HG03575 (cell line): Measurements from ENCODE around the gene ARHGAP26.

Experiments
- ATAC-seq: cut with Tn5 transposase; IDR thresholded peaks from one replicate; pipeline ENCODE4 v1.9.1; 2021; ENCODE audit not compliant: unreplicated experiment, insufficient number of reproducible peaks, low FRiP score; ENCODE audit errors: extremely low read depth

The ARHGAP26 gene

DNA sequence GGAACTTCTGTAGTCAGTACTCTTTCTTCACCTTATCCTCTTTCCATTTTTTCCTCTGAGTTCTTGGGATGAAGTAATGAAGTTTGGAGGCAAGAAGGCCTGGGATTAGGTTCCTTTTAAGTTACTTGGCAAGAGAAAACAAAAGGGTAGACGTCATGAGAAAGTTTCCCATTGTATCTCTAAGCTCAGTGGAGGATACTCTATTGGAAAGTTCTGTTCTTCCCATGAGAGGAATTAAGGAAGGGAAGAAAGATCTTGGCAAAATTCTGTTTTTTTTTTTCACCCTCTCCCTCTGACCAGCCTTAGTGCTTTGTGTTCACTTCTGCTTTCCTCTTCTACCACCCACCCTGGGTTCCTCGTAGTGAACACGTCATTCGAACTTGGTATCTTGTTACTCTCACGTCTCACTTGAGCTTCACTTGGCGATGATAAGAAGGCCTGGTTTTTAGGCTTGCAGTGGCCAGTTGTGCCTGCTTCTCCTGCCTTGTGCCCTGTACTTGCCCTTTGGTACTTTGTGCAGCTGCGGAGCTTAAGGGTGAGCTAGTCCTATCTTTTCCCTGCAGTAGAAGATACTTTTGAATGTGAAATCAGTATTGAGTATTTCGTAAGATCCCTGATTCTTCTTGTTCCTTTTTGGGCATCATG, 67.0 kb downstream of the ARHGAP26 start:
- no peak for ATAC-seq

DNA sequence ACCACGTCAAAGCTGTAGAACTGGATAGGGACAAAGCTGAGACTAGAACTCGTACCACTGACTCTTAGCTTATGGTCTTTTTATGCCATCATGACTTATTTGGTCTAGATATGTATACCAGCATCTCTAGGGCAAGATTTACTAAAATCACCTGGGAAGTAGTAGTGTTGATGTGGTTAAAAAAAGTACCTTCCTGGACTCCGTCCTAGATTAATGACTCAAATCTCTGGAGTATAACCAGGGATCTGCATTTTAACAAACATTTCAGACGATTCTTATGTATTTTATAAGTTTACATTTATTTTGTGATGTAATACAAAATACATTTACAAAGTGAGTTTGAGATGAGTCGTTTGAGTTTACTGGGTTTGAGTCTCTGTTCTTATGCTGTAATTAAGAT, 68.7 kb downstream of the ARHGAP26 start:
- no peak for ATAC-seq

DNA sequence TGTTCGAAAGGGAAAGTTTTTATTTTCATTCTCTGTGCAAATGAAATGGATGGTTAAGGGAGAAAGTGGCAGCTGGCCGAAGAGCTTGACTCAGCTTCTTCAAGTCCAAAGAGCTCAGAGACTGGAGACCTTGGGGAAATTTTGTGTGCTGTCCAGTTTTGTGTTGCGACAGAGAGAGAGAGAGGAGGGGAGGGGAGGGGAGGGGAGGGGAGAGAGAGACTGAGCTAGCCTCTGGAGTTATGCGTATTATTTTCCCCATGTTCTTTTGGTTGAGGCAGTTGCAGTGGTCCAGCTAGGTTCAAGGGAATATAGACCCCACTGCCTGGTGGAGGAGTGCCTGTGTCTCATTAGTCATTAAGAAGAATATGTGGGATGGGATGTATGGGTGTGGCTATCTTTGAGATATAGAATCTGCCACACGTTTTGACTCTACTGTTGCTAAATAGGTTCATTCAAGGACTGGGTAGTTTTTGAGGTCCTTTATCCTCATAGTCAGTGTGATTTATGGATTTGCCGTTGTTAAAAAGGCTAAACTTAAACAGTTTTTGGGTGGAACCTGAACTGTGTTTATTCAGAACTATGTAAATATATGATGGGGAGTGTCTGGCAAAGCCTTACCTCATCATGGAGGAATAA, 69.7 kb downstream of the ARHGAP26 start:
- no peak for ATAC-seq

DNA sequence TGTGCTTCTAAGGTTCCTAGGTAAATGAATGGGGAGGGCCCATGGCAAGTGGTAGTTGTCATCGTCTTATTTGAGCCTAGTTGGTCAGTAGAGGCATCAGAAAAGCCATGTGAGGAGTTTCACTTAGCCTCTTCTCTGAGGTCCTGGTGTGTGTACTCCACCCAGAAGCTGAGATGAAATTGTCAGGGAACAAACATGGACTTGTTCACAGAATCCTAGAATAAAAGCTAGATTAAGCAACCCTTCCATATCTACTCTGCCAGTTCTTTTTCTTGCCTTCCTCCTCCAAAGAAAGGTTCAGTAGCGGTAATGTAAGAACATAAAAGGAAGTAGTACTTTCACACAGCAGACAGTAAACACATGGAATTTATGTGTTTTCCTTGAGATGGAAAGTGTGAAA, 70.4 kb downstream of the ARHGAP26 start:
- no peak for ATAC-seq

DNA sequence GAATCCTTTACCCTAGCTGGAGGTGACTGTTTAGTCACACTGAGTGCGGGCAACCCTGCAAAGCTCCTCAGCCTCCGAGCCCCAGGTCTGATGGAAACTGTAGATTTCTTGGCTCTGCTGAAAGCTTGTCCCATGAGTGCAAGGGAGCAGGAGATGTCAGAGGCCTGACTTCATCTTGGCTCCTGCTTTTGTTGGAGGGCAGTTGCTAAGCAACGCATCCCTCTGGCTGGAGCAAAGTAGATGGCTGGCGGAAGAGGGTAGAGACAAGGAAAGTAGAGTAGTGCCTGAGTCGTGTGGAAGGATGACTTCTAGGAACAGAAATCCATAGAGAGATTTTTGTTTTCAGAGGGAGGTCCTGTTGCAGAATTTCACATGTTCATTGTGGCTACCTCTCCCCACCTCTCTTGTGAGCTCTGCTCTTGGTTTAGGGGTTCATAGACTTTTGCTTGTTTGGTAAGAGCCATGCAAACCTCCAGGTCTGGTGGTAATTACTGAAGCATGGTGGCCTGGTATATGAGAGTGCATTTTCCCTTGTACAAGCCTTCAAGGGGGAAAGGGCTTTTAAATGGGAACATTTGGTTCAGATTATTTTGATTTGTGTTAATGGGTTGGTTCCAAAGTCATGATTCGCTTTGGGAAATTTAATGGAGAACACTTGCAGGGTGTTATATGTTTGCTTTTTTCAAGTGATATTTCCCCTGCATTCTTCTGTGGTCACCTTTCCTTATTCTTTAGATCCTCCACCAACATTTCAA, 71.5 kb downstream of the ARHGAP26 start:
- ATAC-seq = no peak

DNA sequence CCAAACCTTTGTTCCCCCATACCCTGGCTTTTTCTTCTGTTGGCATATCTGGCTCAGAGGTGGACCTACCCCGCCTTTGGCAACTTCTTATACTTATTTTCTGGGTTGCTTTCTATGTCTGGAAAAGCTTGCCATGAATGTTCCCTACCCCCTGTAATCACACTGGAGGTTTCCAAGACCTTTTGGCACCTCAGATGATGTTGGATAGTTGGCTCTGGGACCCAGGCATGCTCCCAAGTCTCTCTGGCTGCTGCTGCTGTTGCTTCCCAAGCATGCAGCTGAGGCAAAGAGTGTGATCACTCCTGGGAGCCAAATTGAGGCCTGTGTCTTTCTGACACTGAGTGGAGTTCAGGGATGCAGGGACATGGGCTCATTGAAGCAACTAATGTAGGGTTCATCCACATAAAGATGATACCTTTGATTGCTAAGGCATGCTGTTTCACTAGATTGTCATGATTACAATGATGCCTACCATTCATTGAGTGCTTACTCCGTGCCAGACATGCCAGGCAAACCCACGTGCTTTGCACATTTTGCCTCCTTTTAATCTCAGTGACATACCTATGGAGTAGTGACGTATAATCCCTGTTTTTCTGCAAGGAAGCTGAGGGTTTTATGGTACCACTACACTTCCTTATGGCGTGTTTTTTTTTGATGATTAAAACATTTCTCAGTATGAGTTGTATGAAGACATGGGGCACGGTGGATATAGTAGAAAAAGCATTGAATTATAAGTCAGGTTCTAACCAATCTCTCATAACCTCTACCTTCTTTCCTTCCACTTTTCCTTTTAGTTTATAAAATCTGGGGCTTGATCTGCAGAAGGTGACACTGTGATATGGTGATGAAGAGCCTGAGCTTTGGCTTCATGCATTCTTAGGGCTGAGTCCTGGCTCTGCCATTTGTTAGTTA, 73.1 kb downstream of the ARHGAP26 start:
- no peak for ATAC-seq

DNA sequence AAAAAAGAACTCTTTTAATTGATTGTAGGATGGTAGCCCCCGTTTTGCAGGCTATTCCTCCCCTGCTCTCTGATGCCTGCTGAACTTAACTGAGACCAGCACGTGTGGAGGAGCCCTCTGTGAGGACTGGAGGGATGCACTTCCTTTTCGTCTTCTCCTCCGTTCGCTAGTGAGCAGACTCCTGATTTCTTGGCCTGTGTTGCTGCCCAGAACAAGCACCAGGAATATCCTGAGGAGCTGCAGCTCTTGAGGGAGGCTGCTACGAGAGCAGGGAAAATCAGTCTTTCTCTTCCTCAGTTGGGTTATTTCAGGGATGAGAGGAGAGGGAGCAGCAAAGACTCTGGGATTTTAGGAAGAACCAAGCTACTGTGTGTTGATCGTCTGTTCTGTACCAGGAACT, 74.7 kb downstream of the ARHGAP26 start:
- no peak for ATAC-seq

DNA sequence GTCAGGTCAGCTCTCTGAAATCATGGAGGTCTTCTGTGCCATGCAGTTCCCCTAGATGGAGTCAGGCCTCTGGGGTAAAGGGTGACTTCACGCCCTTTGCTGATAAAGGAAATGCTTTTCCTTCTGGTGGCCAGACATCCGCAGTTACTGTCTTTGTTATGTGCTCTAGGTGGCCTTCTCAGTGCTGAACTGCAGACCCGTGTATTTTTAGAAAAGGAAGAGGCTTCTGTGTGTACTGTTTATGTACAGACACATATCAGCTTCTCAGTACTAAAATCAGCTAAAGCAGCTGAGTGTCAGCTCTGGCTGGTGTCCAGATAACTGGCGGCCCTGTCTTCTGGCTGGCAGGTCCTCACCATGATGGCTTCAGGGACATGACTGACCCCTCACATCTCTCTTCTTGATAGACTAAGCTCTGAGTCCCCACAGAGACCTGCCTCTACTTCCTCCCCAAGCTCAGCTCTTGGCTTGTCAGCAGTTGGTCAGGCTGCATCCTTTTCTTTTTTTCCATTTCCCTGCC, 75.3 kb downstream of the ARHGAP26 start:
- ATAC-seq = no peak

DNA sequence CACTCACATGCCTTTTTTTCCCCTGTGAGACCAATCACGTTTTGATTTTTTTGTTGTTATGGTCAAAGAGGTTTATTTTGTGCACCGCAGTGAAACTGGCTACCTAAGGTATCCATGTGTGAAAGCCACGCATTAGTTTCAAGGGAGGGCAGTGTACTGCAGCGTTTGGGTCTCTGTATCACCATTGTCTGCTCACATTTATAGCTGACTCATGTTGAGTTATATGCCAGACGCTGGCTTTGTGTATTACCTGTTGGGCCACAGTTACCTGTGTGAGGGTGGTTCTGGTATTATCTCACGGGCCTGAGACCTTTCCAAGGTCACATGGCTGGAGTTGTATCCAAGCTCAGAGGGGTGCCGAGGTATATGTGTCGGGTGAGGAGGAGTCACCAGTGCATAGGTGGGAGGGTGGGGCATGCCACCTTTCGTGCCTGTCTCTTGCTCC, 75.8 kb downstream of the ARHGAP26 start:
- no peak for ATAC-seq

DNA sequence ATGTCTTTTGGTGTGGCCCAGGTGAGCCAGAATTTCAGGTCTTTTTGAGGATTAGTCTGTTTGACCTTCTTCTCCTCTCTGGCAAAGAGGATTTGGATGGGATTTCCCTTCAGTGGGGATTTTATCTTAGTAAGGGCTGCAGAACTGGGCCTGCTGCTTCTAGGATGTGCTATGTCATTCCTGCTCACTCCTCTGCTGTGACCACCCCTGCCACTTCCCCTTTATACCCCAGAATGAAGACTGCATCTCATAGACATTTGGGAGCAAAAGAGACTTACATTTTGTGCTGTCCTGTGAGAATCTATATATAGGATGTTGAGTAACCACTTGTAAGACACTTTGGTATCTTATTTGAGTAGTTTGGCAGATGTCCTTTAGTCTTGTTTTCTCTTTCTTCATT, 76.2 kb downstream of the ARHGAP26 start:
- ATAC-seq = no peak

DNA sequence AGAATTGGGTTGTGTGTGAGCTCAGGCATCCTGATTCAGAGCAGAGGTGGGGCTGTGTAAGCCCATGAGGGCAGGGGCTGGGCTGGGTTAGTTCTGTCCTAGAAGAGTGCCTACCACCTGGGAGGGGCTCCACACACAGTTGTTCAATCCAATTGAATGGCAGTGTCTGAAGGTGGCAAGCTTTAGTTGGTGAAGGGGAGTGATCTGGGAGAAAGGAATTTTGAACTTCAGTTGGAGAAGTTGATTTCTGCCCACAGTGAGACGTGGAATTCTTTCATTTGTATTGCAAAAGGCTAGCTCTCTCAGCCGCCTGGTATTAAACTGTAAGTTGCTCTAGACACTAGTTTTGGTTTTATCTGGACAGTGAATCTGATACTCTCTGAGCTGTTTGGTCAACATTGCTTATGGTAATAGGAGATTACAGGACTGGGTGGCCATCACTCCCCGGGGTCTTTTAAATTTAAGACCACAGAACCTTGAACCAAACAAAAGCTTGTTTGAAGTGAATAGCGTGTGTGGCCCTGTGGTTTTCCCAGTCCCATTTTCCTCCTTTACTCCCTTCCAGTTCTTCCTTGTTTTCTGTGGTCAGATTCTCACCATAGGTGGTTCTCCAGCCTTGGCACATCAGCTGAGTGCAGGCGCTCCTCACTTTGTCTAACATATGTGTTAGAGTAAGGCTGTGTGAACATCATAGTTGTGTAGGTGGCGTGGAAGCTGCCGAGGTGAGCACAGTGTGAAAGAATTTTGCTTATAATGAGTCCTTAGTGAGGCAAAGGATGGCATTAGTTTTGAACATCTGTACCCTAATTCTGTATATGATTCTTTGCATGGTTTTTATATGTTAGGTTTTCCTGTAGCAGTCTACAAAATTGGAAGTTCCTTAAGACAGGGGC, 78.0 kb downstream of the ARHGAP26 start:
- ATAC-seq = no peak

DNA sequence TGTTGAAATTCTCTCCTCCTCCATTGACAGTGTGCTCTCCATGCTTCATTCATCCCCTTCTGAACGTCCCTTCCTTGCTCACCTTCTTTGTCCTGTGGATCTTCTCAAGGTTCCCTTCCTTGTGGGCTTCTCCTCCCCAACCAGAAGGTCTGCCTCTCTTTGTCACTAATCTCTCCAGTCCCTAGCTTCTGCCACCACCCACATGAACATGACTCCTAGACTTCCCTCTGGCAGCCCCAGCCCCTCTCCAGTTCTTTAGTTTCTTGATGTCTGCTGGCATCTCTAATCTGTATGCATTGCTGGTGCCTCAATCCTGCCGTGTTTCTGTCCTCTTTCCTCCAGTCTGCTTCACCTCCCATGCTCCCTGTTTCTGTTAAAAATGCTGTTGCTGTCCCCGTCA, 79.3 kb downstream of the ARHGAP26 start:
- ATAC-seq = no peak

DNA sequence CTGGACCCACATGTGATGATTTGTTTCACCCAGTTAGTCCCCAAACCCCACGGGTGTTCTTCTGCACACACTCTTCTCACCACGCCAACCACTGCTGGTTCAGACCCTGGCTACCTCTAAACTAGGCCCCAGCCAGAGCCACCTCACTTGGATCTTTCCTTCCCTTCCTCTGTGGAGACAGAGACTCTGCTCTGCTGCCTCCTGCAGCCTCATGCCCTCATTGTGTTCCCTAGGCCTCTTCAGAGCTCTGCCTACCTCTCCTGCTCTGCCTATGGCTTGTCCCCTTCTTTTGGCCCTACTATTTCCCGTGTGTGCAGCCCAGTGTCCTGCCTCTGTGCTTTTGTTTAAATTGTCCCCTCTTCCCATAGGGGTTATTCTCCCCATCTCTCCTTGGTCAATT, 79.7 kb downstream of the ARHGAP26 start:
- no peak for ATAC-seq

DNA sequence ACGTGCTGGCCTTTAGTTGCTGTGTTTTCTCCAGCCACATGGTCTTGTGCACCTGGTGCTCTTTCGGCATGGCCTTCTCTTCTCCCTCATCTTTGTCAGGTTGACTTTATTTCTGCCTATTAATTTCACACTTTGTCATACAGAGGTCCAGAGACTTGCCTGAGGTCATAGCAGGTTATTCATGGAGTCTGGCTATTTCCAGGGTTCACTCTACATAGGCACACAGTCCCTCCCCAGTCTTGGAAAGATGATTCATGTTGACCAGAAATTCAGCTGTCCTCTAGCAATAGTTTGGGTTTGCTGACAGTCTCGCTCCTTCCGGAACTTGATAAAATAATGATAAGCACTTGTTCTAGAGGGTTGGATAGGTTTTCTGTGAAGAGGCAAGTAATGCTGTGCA, 81.6 kb downstream of the ARHGAP26 start:
- no peak for ATAC-seq

DNA sequence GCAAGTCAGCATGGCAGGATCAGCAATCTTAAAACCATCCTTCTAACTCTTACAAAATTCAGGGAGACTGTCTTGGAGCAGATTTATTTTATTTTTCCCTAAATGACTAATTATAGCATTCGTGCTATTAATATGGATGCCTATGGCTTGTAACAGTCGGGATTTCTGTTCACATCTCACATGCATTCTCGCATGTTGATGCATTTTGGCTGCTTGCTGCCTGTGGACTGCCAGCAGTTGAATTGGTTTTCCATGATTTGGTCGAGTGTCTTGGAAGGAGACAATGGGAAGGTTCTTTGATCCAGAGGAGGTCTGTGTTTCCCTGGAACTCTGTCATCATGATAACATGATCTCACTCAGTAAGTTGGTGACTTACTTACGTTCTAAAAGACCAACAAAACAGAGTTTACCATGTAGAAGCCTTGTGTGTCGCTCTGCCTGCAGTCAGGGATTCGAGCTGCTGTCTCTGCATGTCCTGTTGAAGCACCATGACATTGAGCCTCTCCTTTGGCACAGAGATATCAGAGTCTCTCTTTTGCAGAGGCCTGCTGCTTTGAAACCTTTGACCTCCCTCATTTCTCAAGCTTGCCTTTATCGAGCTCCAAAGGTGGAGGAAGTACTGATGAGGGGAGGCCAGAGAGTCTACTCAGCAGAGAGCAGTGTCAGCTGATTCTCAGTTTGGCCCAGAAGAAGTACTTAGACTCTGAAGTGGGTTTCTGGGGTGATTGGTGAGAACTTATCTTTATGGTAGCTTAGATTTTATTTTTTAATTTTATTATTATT, 82.4 kb downstream of the ARHGAP26 start:
- ATAC-seq = no peak

DNA sequence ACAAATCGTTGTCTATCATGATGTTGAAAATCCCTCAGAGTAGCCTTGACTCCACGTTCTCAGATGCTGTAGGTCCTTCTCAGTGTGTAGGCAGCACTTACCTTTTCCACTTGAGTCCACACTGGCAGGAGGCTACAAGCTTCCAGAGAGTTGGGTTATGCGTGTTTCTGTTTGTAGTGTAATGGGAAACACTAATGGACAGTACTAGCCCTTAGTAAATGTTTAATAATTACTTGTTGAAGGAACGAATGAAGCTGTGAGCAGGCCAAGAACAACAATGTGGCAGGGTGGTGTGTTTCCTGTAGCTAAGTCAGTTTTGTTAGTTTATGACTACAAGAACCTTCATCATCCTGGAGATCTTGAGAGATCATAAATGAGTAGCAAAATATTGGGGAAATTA, 83.5 kb downstream of the ARHGAP26 start:
- no peak for ATAC-seq

DNA sequence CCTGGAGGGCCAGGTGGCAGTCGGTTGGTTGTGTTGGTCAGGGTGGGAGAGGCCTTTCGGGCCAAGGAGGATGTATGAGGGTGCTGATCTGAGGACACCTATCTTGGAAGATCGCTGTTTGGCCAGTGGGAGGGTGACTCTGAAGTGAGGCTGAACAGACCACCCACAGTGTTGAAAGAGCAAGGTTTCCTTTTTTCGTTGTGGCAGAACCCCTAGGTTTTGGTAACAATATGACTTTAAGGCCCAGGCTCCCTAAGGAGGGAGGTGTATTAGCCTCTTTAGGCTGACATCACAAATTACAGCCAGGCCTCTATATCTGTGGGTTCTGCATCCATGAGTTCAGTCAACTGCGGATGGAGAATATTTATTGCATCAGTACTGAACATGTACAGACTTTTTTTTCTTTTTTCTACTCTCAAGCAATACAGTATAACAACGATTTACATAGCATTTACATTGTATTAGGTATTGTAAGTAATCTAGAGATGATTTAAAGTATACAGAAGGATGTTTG, 86.1 kb downstream of the ARHGAP26 start:
- ATAC-seq = no peak
